Natural killer cell (primary cell): ENCODE measurements around the gene FTCD. TPM values are rescaled to one million over a fixed set of nuclear protein-coding genes. Genes with fewer than 3 reads are reported as not detected.

Experiments
- ATAC-seq, 3 donors: fragments of 150-1000 bp in 2 of 3; fragments of 200-7000 bp in 1 of 3; cut with Tn5 transposase; 1 replicate in 1 of 3; 2 replicates in 2 of 3; pipeline ENCODE4 v1.10.0; 2021; ENCODE audit warnings: mild to moderate bottlenecking in 2 of 3, moderate library complexity in 2 of 3
- DNase-seq, 2 donors: peaks; one replicate each; pipeline versions ENCODE4 v3.0.0 to v3.0.0-alpha.2; 2013 to 2021; ENCODE audit warnings: mixed read lengths in 1 of 2
- H3K27ac ChIP-seq: one replicate; pipeline ENCODE4 v1.5.1; 2013; ENCODE audit warnings: mild to moderate bottlenecking, low read length
- H3K27me3 ChIP-seq: one replicate; pipeline ENCODE4 v1.6.1; 2013; ENCODE audit warnings: low read length; ENCODE audit not compliant: control insufficient read depth, insufficient read depth
- H3K36me3 ChIP-seq: one replicate; pipeline ENCODE4 v1.6.1; 2013; ENCODE audit warnings: low read length; ENCODE audit not compliant: control insufficient read depth, insufficient read depth
- H3K4me1 ChIP-seq: one replicate; pipeline ENCODE4 v1.6.1; 2013; ENCODE audit warnings: low read length; ENCODE audit not compliant: control insufficient read depth, insufficient read depth
- H3K4me3 ChIP-seq: one replicate; pipeline ENCODE4 v1.5.1; 2013; ENCODE audit warnings: low read length
- H3K9me3 ChIP-seq: one replicate; pipeline ENCODE4 v1.6.1; 2013; ENCODE audit warnings: low read length; ENCODE audit not compliant: control insufficient read depth, insufficient read depth
- H3K27ac Mint-ChIP-seq, 2 donors: one replicate each; pipeline ENCODE4 v1.8.0; 2022; ENCODE audit warnings: mild to moderate bottlenecking in 2 of 2, mixed read lengths in 2 of 2, moderate library complexity in 1 of 2
- H3K27me3 Mint-ChIP-seq, 2 donors: one replicate each; pipeline ENCODE4 v1.8.0; 2022; ENCODE audit warnings: low read depth in 2 of 2, mixed read lengths in 2 of 2
- H3K36me3 Mint-ChIP-seq: one replicate; pipeline ENCODE4 v1.8.0; 2022; ENCODE audit warnings: mixed read lengths
- H3K4me1 Mint-ChIP-seq, 2 donors: one replicate each; pipeline ENCODE4 v1.8.0; 2022; ENCODE audit warnings: mixed read lengths in 2 of 2
- H3K4me3 Mint-ChIP-seq: one replicate; pipeline ENCODE4 v1.8.0; 2022; ENCODE audit warnings: mild to moderate bottlenecking, moderate library complexity, mixed read lengths
- H3K9me3 Mint-ChIP-seq, 2 donors: one replicate each; pipeline ENCODE4 v1.8.0; 2022; ENCODE audit warnings: mixed read lengths in 2 of 2
- CTCF ChIP-seq: fragments of 200-600 bp; IDR thresholded peaks from one replicate; pipeline ENCODE4 v1.8.0; 2022; ENCODE audit warnings: antibody characterized with exemption
- WGBS: methylation state at CpG from one replicate; pipeline ENCODE4 v1.1.7; 2013; ENCODE audit warnings: missing lambda C conversion rate; ENCODE audit not compliant: insufficient coverage; 5-methylcytosine and 5-hydroxymethylcytosine counted together
- intact Hi-C: fragments of 100-400 bp; cut with micrococcal nuclease; formaldehyde crosslinking; loops from one replicate; pipeline ENCODE4 v1.14.2; 2022
- total RNA-seq, 4 donors: library from RNA; stranded (reverse); fragments of 120-200 nt in 1 of 4; gene quantifications; one replicate each; pipeline versions ENCODE4 v1.2.3 to v1.2.4, GENCODE V29; 2013 to 2022

Gene FTCD
- total RNA-seq, 3 donors from 2014 or later (not counting 1 experiment from before 2014, with no cell fraction given), result 0.34 TPM; not detected in 2

GRCh38 chr21:46182548-46183336 lies 27.4 kb upstream of the FTCD start:
- DNase-seq, result no peak

GRCh38 chr21:46181953-46182547 lies 26.7 kb upstream of the FTCD start:
- no peak for TF ChIP-seq CTCF
- H3K4me1 ChIP-seq, result peaks cover 16% of the 10 kb centered on the region
- DNase-seq (no peak), ATAC-seq (no peak)
- no peak overlapping the region for H3K4me3 Mint-ChIP-seq
- H3K27ac Mint-ChIP-seq, result no peak overlapping the region
- no peaks in the 10 kb centered on the region for H3K4me1 Mint-ChIP-seq
- peaks cover 0 to 2% of the 10 kb centered on the region in 2 donors for H3K9me3 Mint-ChIP-seq
- no peaks in the 10 kb centered on the region for H3K27me3 Mint-ChIP-seq
- H3K4me3 ChIP-seq, result no peak overlapping the region
- H3K9me3 ChIP-seq, result no peaks in the 10 kb centered on the region
- 91% methylated on average over 16 of the region's 16 CpGs for WGBS
- no peaks in the 10 kb centered on the region for H3K36me3 Mint-ChIP-seq
- no peaks in the 10 kb centered on the region for H3K36me3 ChIP-seq
- no peaks in the 10 kb centered on the region for H3K27me3 ChIP-seq
- intact Hi-C loops, result loop anchor here (5.0 kb wide), 1 partner anchor 40 kb away; no protein-coding TSS in a partner anchor
- no peak overlapping the region for H3K27ac ChIP-seq

More at GRCh38 chr21:46182548-46183336, 27.4 kb upstream of the FTCD start:
- intact Hi-C loops, result loop anchor here (5.0 kb wide), 1 partner anchor 40 kb away; no protein-coding TSS in a partner anchor
- Mint-ChIP-seq H3K9me3 (peaks cover 0 to under 1% of the 10 kb centered on the region in 2 donors), H3K27me3 (no peaks in the 10 kb centered on the region), H3K4me3 (peak overlapping the region; percentile 53), H3K27ac (no peak overlapping the region), H3K4me1 (no peaks in the 10 kb centered on the region), H3K36me3 (no peaks in the 10 kb centered on the region)
- no peak for ATAC-seq
- 94% methylated on average over 44 of the region's 44 CpGs for WGBS
- Histone ChIP-seq H3K27me3 (no peaks in the 10 kb centered on the region), H3K4me3 (no peak overlapping the region), H3K27ac (no peak overlapping the region), H3K36me3 (no peaks in the 10 kb centered on the region), H3K9me3 (no peaks in the 10 kb centered on the region), H3K4me1 (peaks cover 16% of the 10 kb centered on the region)
- no peak for TF ChIP-seq CTCF

GRCh38 chr21:46181436-46181835 lies 26.1 kb upstream of the FTCD start:
- 93% methylated on average over 19 of the region's 19 CpGs for WGBS
- no peak overlapping the region for H3K4me3 Mint-ChIP-seq
- H3K27ac Mint-ChIP-seq, result no peak overlapping the region
- H3K36me3 ChIP-seq, result no peaks in the 10 kb centered on the region
- peaks cover 0 to 2% of the 10 kb centered on the region in 2 donors for H3K9me3 Mint-ChIP-seq
- no peaks in the 10 kb centered on the region for H3K27me3 ChIP-seq
- DNase-seq (no peak), ATAC-seq (no peak)
- H3K27ac ChIP-seq, result no peak overlapping the region
- H3K4me1 Mint-ChIP-seq, result no peaks in the 10 kb centered on the region
- TF ChIP-seq CTCF, result no peak
- no peaks in the 10 kb centered on the region for H3K36me3 Mint-ChIP-seq
- intact Hi-C loops, result loop anchor here (5.0 kb wide), 1 partner anchor 39 kb away; no protein-coding TSS in a partner anchor
- H3K4me3 ChIP-seq, result no peak overlapping the region
- H3K4me1 ChIP-seq, result peaks cover 16% of the 10 kb centered on the region
- no peaks in the 10 kb centered on the region for H3K9me3 ChIP-seq
- no peaks in the 10 kb centered on the region for H3K27me3 Mint-ChIP-seq
